Measurements from ENCODE around the gene EPB41.

The EPB41 gene

GRCh38 chr1:28973596-28974421 is 59.4 kb downstream of the EPB41 start:
- in situ Hi-C loops (cut with MboI; ENCODE audit: low sequenced_read_pairs): no loop called here

- in situ Hi-C loops (cut with MboI; ENCODE audit: low sequenced_read_pairs): no loop called here
These were observed 60.1 kb downstream of the EPB41 start for GRCh38 chr1:28974432-28974831.

- in situ Hi-C loops (cut with MboI; ENCODE audit: low sequenced_read_pairs): no loop called here
These were observed 61.9 kb downstream of the EPB41 start for GRCh38 chr1:28976248-28976647.

- in situ Hi-C loops (cut with MboI; ENCODE audit: low sequenced_read_pairs): no loop called here
These were observed 66.8 kb downstream of the EPB41 start for GRCh38 chr1:28981210-28981609.

GRCh38 chr1:28982198-28982597 is 67.8 kb downstream of the EPB41 start:
- in situ Hi-C loops (cut with MboI; ENCODE audit: low sequenced_read_pairs): no loop called here

- in situ Hi-C loops (cut with MboI; ENCODE audit: low sequenced_read_pairs): no loop called here
These were observed 68.7 kb downstream of the EPB41 start for GRCh38 chr1:28983091-28983490.

GRCh38 chr1:28983509-28984310 is 69.3 kb downstream of the EPB41 start:
- in situ Hi-C loops (cut with MboI; ENCODE audit: low sequenced_read_pairs): no loop called here

GRCh38 chr1:28984311-28984684 is 69.9 kb downstream of the EPB41 start:
- in situ Hi-C loops (cut with MboI; ENCODE audit: low sequenced_read_pairs): no loop called here

GRCh38 chr1:28985427-28985826 is 71.1 kb downstream of the EPB41 start:
- in situ Hi-C loops (cut with MboI; ENCODE audit: low sequenced_read_pairs): no loop called here

- in situ Hi-C loops (cut with MboI; ENCODE audit: low sequenced_read_pairs): no loop called here
These were observed 72.0 kb downstream of the EPB41 start for GRCh38 chr1:28986306-28986910.

- in situ Hi-C loops (cut with MboI; ENCODE audit: low sequenced_read_pairs): no loop called here
These were observed 88.4 kb downstream of the EPB41 start for GRCh38 chr1:29002792-29003191.

- in situ Hi-C loops (cut with MboI; ENCODE audit: low sequenced_read_pairs): no loop called here
These were observed 89.9 kb downstream of the EPB41 start for GRCh38 chr1:29004288-29004687.

- in situ Hi-C loops (cut with MboI; ENCODE audit: low sequenced_read_pairs): no loop called here
These were observed 90.4 kb downstream of the EPB41 start for GRCh38 chr1:29004798-29005197.

- in situ Hi-C loops (cut with MboI; ENCODE audit: low sequenced_read_pairs): no loop called here
These were observed 97.4 kb downstream of the EPB41 start for GRCh38 chr1:29011775-29012174.

GRCh38 chr1:29017235-29017634 is 102.9 kb downstream of the EPB41 start:
- in situ Hi-C loops (cut with MboI; ENCODE audit: low sequenced_read_pairs): no loop called here

GRCh38 chr1:29017975-29018712 is 103.8 kb downstream of the EPB41 start:
- in situ Hi-C loops (cut with MboI; ENCODE audit: low sequenced_read_pairs): no loop called here

- in situ Hi-C loops (cut with MboI; ENCODE audit: low sequenced_read_pairs): no loop called here
These were observed 108.3 kb downstream of the EPB41 start for GRCh38 chr1:29022620-29023019.

GRCh38 chr1:29029667-29030066 is 115.3 kb downstream of the EPB41 start:
- in situ Hi-C loops (cut with MboI; ENCODE audit: low sequenced_read_pairs): loop anchor here (5.0 kb wide), 1 partner anchor 147 kb away; no protein-coding TSS in a partner anchor

- in situ Hi-C loops (cut with MboI; ENCODE audit: low sequenced_read_pairs): loop anchor here (5.0 kb wide), 1 partner anchor 151 kb away; no protein-coding TSS in a partner anchor
These were observed 118.5 kb downstream of the EPB41 start for GRCh38 chr1:29032841-29033240.

- in situ Hi-C loops (cut with MboI; ENCODE audit: low sequenced_read_pairs): loop anchor here (5.0 kb wide), 1 partner anchor 152 kb away; no protein-coding TSS in a partner anchor
These were observed 119.6 kb downstream of the EPB41 start for GRCh38 chr1:29033829-29034466.
